DND-41 (cell line): ENCODE results near the gene RPL10L.

ENCODE experiments used
- ATAC-seq: fragments of 200-7000 bp; cut with Tn5 transposase; 3 replicates; pipeline ENCODE4 v1.9.1; 2021; ENCODE audit warnings: low read depth; ENCODE audit not compliant: insufficient read depth
- DNase-seq: peaks from one replicate; pipeline ENCODE4 v3.0.0-alpha.2; 2020
- H2AFZ ChIP-seq: 2 replicates; pipeline ENCODE4 v1.6.0; 2012; ENCODE audit warnings: low read depth, low read length
- H3K27ac ChIP-seq: 2 replicates; pipeline ENCODE4 v1.5.1; 2012; ENCODE audit warnings: low read length, inconsistent platforms
- H3K27me3 ChIP-seq: fragments of 200-600 bp; sonication (generic); 2 replicates; pipeline ENCODE4 v1.6.0; 2012; ENCODE audit warnings: low read length, mild to moderate bottlenecking, inconsistent platforms; ENCODE audit not compliant: insufficient read depth, poor library complexity
- H3K36me3 ChIP-seq: 2 replicates; pipeline ENCODE4 v1.5.1; 2012; ENCODE audit warnings: low read length, inconsistent platforms; ENCODE audit not compliant: insufficient read depth
- H3K4me1 ChIP-seq: 2 replicates; pipeline ENCODE4 v1.5.1; 2012; ENCODE audit warnings: mild to moderate bottlenecking, low read length; ENCODE audit not compliant: insufficient read depth
- H3K4me2 ChIP-seq: 2 replicates; pipeline ENCODE4 v1.6.0; 2012; ENCODE audit warnings: mild to moderate bottlenecking, moderate library complexity, low read length, inconsistent platforms; ENCODE audit not compliant: insufficient read depth
- H3K4me3 ChIP-seq, 2 experiments: fragments of 200-600 bp in 1 of 2; shearing (Covaris generic) in 1 of 2; 2 replicates each; pipeline ENCODE4 v1.5.1; 2012 to 2016; ENCODE audit warnings: inconsistent platforms in 2 of 2, low read length in 2 of 2, mild to moderate bottlenecking in 2 of 2, low read depth in 1 of 2, moderate library complexity in 1 of 2
- H3K79me2 ChIP-seq: 2 replicates; pipeline ENCODE4 v1.6.0; 2012; ENCODE audit warnings: low read length, inconsistent platforms; ENCODE audit not compliant: insufficient read depth
- H3K9ac ChIP-seq: 2 replicates; pipeline ENCODE4 v1.6.0; 2012; ENCODE audit warnings: low read depth, mild to moderate bottlenecking, inconsistent platforms, low read length, moderate library complexity
- H3K9me3 ChIP-seq: 2 replicates; pipeline ENCODE4 v1.5.1; 2012; ENCODE audit warnings: low read length, moderate library complexity, mild to moderate bottlenecking, inconsistent platforms; ENCODE audit not compliant: insufficient read depth, severe bottlenecking
- H4K20me1 ChIP-seq: 2 replicates; pipeline ENCODE4 v1.6.0; 2012; ENCODE audit warnings: low read length; ENCODE audit not compliant: insufficient read depth
- EZH2 ChIP-seq: IDR thresholded peaks from 3 replicates; pipeline ENCODE4 v1.6.1; 2012; ENCODE audit warnings: borderline replicate concordance, low read depth, mild to moderate bottlenecking, moderate library complexity, low read length, inconsistent platforms; ENCODE audit not compliant: severe bottlenecking
- TF ChIP-seq, protein P1 (sequence below): IDR thresholded peaks from 2 replicates; pipeline ENCODE4 v1.5.1; 2012; ENCODE audit warnings: borderline replicate concordance, low read length, moderate library complexity, mild to moderate bottlenecking; ENCODE audit not compliant: poor library complexity, severe bottlenecking; ENCODE audit errors: extremely low read depth

Gene RPL10L

GRCh38 chr14:46651526-46652144, at the start of gene RPL10L:
Gene RPL10L (minus strand): TSS chr14:46651781. CDS start chr14:46651736, 45 bp downstream.
- ATAC-seq = no peak
- Histone ChIP-seq H3K9ac (no peak within 1 kb of the TSS), H3K27ac (no peak within 1 kb of the TSS), H3K79me2 (no peaks in the 10 kb centered on the region), H2AFZ (no peak within 1 kb of the TSS), H3K4me1 (no peaks in the 10 kb centered on the region), H3K4me3 (no peak within 1 kb of the TSS), H3K9me3 (no peaks in the 10 kb centered on the region), H4K20me1 (no peaks in the 10 kb centered on the region; the same call in 1 of the 2 replicates), H3K4me2 (no peak within 1 kb of the TSS), H3K27me3 (no peaks in the 10 kb centered on the region), H3K36me3 (no peaks in the 10 kb centered on the region)
- DNase-seq = no peak
- TF ChIP-seq EZH2 = no peak
- TF ChIP-seq, protein P1, sequence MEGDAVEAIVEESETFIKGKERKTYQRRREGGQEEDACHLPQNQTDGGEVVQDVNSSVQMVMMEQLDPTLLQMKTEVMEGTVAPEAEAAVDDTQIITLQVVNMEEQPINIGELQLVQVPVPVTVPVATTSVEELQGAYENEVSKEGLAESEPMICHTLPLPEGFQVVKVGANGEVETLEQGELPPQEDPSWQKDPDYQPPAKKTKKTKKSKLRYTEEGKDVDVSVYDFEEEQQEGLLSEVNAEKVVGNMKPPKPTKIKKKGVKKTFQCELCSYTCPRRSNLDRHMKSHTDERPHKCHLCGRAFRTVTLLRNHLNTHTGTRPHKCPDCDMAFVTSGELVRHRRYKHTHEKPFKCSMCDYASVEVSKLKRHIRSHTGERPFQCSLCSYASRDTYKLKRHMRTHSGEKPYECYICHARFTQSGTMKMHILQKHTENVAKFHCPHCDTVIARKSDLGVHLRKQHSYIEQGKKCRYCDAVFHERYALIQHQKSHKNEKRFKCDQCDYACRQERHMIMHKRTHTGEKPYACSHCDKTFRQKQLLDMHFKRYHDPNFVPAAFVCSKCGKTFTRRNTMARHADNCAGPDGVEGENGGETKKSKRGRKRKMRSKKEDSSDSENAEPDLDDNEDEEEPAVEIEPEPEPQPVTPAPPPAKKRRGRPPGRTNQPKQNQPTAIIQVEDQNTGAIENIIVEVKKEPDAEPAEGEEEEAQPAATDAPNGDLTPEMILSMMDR = peak; percentile 20

DNA sequence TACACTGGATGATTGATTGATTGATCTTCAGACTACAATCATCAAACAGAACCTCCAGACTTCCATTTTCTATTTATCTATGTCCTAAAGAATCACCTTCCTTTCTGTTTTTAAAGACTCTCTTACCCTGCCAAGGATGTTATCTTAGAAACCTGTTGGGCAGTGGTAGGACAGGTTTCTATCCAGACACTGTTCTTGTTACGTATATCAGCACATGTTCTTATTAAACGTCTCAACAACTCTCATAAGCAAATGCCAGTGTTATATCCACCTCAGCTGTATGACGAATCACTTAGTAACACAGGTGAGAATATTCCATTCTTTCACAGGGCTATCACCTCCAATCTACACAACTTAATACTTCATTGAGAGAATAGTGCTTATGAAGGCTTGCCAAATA, 40.2 kb upstream of the RPL10L start:
- H3K27me3 ChIP-seq = no peaks in the 10 kb centered on the region
- H3K27ac ChIP-seq = no peak overlapping the region
- H3K4me1 ChIP-seq = no peaks in the 10 kb centered on the region
- H4K20me1 ChIP-seq = no peaks in the 10 kb centered on the region
- H3K4me2 ChIP-seq = no peak overlapping the region
- ATAC-seq = no peak
- peaks cover 3% of the 10 kb centered on the region for H3K9me3 ChIP-seq
- no peak overlapping the region for H2AFZ ChIP-seq
- H3K36me3 ChIP-seq = no peaks in the 10 kb centered on the region
- H3K4me3 ChIP-seq = no peak overlapping the region
- no peak for DNase-seq
- no peak overlapping the region for H3K9ac ChIP-seq
- TF ChIP-seq, protein P1 = no peak
- TF ChIP-seq EZH2 = no peak
- no peaks in the 10 kb centered on the region for H3K79me2 ChIP-seq

GRCh38 chr14:46686652-46687051, 35.1 kb upstream of the RPL10L start:
- Histone ChIP-seq H3K9me3 (peaks cover 3% of the 10 kb centered on the region), H3K27ac (no peak overlapping the region), H3K4me3 (no peak overlapping the region), H2AFZ (no peak overlapping the region), H4K20me1 (no peaks in the 10 kb centered on the region), H3K27me3 (no peaks in the 10 kb centered on the region), H3K4me1 (no peaks in the 10 kb centered on the region), H3K36me3 (no peaks in the 10 kb centered on the region), H3K4me2 (no peak overlapping the region), H3K79me2 (no peaks in the 10 kb centered on the region), H3K9ac (no peak overlapping the region)
- no peak for ATAC-seq
- DNase-seq = no peak
- no peak for TF ChIP-seq EZH2
- TF ChIP-seq, protein P1 = no peak

DNA sequence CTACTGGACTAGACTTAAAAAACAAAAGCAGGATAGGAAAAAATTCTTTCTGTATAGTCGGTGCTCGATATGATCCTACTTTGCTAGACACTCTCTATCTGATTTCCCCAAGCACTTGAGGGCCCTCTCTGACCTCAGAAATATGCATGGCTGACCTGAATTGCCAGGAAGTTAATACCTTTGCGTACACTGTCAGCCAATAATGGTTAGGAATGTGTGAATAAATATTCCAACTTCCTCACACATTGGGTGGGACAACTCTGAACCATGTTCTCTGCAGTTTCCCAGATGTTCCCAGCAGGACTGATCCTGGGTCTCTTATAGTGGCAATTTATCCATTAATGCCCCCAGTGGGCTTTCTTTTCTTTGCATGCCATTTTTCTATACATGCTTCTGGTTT, 20.5 kb upstream of the RPL10L start:
- Histone ChIP-seq H3K4me2 (no peak overlapping the region), H3K9me3 (no peaks in the 10 kb centered on the region), H3K79me2 (no peaks in the 10 kb centered on the region), H3K4me1 (no peaks in the 10 kb centered on the region), H3K27ac (no peak overlapping the region), H3K36me3 (no peaks in the 10 kb centered on the region), H3K9ac (no peak overlapping the region), H3K27me3 (no peaks in the 10 kb centered on the region), H3K4me3 (no peak overlapping the region), H2AFZ (no peak overlapping the region), H4K20me1 (no peaks in the 10 kb centered on the region)
- ATAC-seq (no peak), DNase-seq (no peak)
- no peak for TF ChIP-seq EZH2
- TF ChIP-seq, protein P1 = no peak
